GM12878 (cell line): ENCODE data around the gene TULP1.

ENCODE experiments used
- ATF2 ChIP-seq: IDR thresholded peaks from 2 replicates; pipeline ENCODE4 v1.6.1; 2012; ENCODE audit warnings: low read length, inconsistent platforms
- CEBPB ChIP-seq, 2 experiments: fragments of 150-350 bp in 1 of 2; IDR thresholded peaks; 2 replicates each; pipeline ENCODE4 v1.6.1; 2012 to 2014; ENCODE audit warnings: low read depth in 2 of 2, low read length in 2 of 2, borderline replicate concordance in 1 of 2, inconsistent platforms in 1 of 2
- DPF2 ChIP-seq: fragments of 450-650 bp; IDR thresholded peaks from 2 replicates; pipeline ENCODE4 v1.6.1; 2017; ENCODE audit warnings: mild to moderate bottlenecking
- EZH2 ChIP-seq: IDR thresholded peaks from 2 replicates; pipeline ENCODE4 v1.6.1; 2012; ENCODE audit warnings: low read depth, mild to moderate bottlenecking, control low read depth, inconsistent platforms, low read length, borderline replicate concordance; ENCODE audit not compliant: control insufficient read depth
- MYC ChIP-seq: IDR thresholded peaks from 2 replicates; pipeline ENCODE4 v1.6.1; 2011; ENCODE audit warnings: mild to moderate bottlenecking, low read length, moderate library complexity, inconsistent platforms; ENCODE audit not compliant: insufficient read depth, insufficient replicate concordance, insufficient read length, severe bottlenecking
- RAD21 ChIP-seq: IDR thresholded peaks from 2 replicates; pipeline ENCODE4 v1.6.1; 2011; ENCODE audit warnings: mild to moderate bottlenecking, low read depth, low read length, moderate library complexity; ENCODE audit not compliant: insufficient read depth
- SREBF2 ChIP-seq: IDR thresholded peaks from 2 replicates; pipeline ENCODE4 v1.6.1; 2012; ENCODE audit warnings: mild to moderate bottlenecking, low read length
- SUZ12 ChIP-seq: fragments of 200-600 bp; sonication (generic); IDR thresholded peaks from one replicate; pipeline ENCODE4 v1.6.1; 2018; ENCODE audit warnings: antibody characterized with exemption, mild to moderate bottlenecking; ENCODE audit not compliant: unreplicated experiment
- TAF1 ChIP-seq: IDR thresholded peaks from 2 replicates; pipeline ENCODE4 v1.6.1; 2011; ENCODE audit warnings: mild to moderate bottlenecking, low read depth, low read length, borderline replicate concordance
- TF ChIP-seq, protein P1 (sequence below): fragments of 450-650 bp; IDR thresholded peaks from 2 replicates; pipeline ENCODE4 v1.6.1; 2017; ENCODE audit warnings: mild to moderate bottlenecking

GRCh38 chr6:35489995-35490791, 22.5 kb downstream of the TULP1 start:
- TF ChIP-seq SUZ12 = no peak
- TF ChIP-seq EZH2 = no peak
- TF ChIP-seq MYC = no peak
- TF ChIP-seq, protein P1, sequence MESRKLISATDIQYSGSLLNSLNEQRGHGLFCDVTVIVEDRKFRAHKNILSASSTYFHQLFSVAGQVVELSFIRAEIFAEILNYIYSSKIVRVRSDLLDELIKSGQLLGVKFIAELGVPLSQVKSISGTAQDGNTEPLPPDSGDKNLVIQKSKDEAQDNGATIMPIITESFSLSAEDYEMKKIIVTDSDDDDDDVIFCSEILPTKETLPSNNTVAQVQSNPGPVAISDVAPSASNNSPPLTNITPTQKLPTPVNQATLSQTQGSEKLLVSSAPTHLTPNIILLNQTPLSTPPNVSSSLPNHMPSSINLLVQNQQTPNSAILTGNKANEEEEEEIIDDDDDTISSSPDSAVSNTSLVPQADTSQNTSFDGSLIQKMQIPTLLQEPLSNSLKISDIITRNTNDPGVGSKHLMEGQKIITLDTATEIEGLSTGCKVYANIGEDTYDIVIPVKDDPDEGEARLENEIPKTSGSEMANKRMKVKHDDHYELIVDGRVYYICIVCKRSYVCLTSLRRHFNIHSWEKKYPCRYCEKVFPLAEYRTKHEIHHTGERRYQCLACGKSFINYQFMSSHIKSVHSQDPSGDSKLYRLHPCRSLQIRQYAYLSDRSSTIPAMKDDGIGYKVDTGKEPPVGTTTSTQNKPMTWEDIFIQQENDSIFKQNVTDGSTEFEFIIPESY = no peak
- TF ChIP-seq SREBF2 = no peak
- no peak for TF ChIP-seq DPF2
- TF ChIP-seq TAF1 = no peak
- TF ChIP-seq CEBPB (IDR thresholded peaks at IDR 0.05; ENCODE audit: borderline replicate concordance in 1 of 2, low read depth in 2 of 2, low read length in 2 of 2) = no peak
- no peak for TF ChIP-seq ATF2
- no peak for TF ChIP-seq RAD21
